Type B pancreatic cell (in vitro differentiated cells): ENCODE results near the gene LEMD1. TPM values are rescaled to one million over a fixed set of nuclear protein-coding genes. Genes with fewer than 3 reads are reported as not detected.
"Not testable (repeated sequence)": the region's sequence is repeated elsewhere in the genome, so short reads cannot be mapped to it uniquely, and the experiment has no call there.

ENCODE experiments used
- DNase-seq: peaks from one replicate; pipeline ENCODE4 v3.0.0; 2021; ENCODE audit warnings: mixed read lengths; ENCODE audit not compliant: unreplicated experiment; ENCODE audit errors: extremely low spot score
- H3K27ac Mint-ChIP-seq: 2 replicates; pipeline ENCODE4 v1.8.0; 2021; ENCODE audit warnings: mild to moderate bottlenecking, mixed read lengths
- H3K27me3 Mint-ChIP-seq: 2 replicates; pipeline ENCODE4 v1.8.0; 2021; ENCODE audit warnings: mixed read lengths
- H3K36me3 Mint-ChIP-seq: 2 replicates; pipeline ENCODE4 v1.8.0; 2021; ENCODE audit warnings: mixed read lengths
- H3K4me1 Mint-ChIP-seq: one replicate; pipeline ENCODE4 v1.8.0; 2021; ENCODE audit warnings: mixed read lengths; ENCODE audit not compliant: unreplicated experiment
- H3K4me3 Mint-ChIP-seq: 2 replicates; pipeline ENCODE4 v1.8.0; 2021; ENCODE audit warnings: mild to moderate bottlenecking, mixed read lengths
- H3K9me3 Mint-ChIP-seq: 2 replicates; pipeline ENCODE4 v1.8.0; 2021; ENCODE audit warnings: mixed read lengths
- total RNA-seq: library from RNA; stranded (reverse); gene quantifications from 2 replicates; pipeline ENCODE4 v1.2.1, GENCODE V29; 2021; ENCODE audit warnings: low replicate concordance
- TF ChIP-seq, protein P1 (sequence below): fragments of 200-600 bp; sonication (generic); conservative IDR thresholded peaks from 2 replicates; pipeline ENCODE4 v1.5.0; 2021; ENCODE audit warnings: antibody characterized with exemption, mild to moderate bottlenecking

Gene LEMD1
- total RNA-seq, 1 donor from 2014 or later: 5.5 TPM

DNA sequence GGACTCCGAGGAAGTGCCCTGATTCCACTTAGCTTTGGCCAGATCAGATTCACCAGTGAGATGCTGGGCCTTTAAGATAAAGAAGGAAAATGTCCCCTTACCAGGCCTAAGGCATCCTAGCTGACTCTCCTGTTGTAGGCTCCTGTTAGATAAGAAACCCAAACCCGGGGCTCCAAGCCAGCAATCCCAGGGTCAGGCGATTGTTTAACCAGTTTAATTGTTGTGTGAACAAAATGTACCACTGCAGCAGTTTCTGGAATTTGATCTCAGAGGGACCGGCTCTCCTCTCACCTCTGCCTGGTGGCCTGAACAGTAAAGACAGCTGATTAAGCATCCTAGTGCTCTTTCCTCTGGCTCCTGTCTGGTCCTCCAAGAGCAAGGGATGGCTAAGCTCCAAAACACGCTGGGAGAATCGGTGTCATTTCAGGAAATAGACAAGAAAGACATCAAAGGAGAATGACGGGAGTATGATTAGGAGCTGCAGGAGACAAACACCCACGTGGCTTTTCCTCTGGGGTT lies 55.9 kb downstream of the LEMD1 start:
- peaks cover 15% of the 10 kb centered on the region for H3K4me1 Mint-ChIP-seq
- TF ChIP-seq, protein P1, sequence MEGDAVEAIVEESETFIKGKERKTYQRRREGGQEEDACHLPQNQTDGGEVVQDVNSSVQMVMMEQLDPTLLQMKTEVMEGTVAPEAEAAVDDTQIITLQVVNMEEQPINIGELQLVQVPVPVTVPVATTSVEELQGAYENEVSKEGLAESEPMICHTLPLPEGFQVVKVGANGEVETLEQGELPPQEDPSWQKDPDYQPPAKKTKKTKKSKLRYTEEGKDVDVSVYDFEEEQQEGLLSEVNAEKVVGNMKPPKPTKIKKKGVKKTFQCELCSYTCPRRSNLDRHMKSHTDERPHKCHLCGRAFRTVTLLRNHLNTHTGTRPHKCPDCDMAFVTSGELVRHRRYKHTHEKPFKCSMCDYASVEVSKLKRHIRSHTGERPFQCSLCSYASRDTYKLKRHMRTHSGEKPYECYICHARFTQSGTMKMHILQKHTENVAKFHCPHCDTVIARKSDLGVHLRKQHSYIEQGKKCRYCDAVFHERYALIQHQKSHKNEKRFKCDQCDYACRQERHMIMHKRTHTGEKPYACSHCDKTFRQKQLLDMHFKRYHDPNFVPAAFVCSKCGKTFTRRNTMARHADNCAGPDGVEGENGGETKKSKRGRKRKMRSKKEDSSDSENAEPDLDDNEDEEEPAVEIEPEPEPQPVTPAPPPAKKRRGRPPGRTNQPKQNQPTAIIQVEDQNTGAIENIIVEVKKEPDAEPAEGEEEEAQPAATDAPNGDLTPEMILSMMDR: no peak
- DNase-seq: no peak
- H3K36me3 Mint-ChIP-seq: no peaks in the 10 kb centered on the region
- H3K27me3 Mint-ChIP-seq: peaks cover 8% of the 10 kb centered on the region
- H3K4me3 Mint-ChIP-seq: no peak overlapping the region
- H3K9me3 Mint-ChIP-seq: no peaks in the 10 kb centered on the region
- no peak overlapping the region for H3K27ac Mint-ChIP-seq

DNA sequence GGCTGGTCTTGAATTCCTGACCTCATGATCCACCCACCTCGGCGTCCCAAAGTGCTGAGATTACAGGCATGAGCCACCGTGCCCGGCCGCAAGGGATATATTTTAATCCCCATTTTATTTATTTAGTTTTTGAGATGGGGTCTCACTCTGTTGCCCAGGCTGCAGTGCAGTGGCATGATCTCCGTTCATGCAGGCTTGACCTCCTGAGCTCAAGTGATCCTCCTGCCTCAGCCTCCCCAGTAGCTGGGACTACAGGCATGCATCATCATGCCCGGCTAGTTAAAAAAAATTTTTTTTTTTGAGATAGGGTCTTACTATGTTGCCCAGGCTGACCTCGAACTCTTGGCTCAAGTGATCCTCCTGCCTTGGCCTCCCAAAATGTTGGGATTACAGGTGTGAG lies 56.8 kb downstream of the LEMD1 start:
- H3K36me3 Mint-ChIP-seq, H3K27ac Mint-ChIP-seq: not testable (repeated sequence)
- H3K4me1 Mint-ChIP-seq: peaks cover 18% of the 10 kb centered on the region

DNA sequence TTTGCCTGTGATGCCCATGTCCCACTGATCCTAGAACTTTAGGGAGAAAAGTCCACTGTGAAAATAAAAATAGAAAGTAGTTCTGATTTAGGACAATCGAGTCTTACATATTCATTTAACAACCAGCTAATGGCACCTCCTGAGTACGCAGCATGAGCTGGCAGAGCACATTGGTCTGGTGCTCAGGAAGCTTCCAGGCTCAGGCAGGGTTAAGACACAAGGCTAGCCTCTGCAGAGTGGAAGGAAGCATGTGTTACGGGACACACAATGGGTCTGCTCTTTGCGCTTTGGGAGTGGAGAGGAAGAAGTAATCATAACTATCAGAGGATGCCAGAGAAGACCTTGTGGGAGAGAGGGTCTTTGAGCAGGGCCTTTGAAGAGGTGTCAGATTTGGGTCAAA lies 61.0 kb downstream of the LEMD1 start:
- H3K27me3 Mint-ChIP-seq: peaks cover 17% of the 10 kb centered on the region
- H3K9me3 Mint-ChIP-seq: no peaks in the 10 kb centered on the region
- H3K27ac Mint-ChIP-seq: no peak overlapping the region
- H3K4me3 Mint-ChIP-seq: no peak overlapping the region
- TF ChIP-seq, protein P1: no peak
- H3K4me1 Mint-ChIP-seq: peaks cover 24% of the 10 kb centered on the region
- H3K36me3 Mint-ChIP-seq: no peaks in the 10 kb centered on the region
- DNase-seq: no peak

More for the DNA sequence above, 56.8 kb downstream of the LEMD1 start:
- DNase-seq, H3K4me3 Mint-ChIP-seq, H3K9me3 Mint-ChIP-seq: not testable (repeated sequence)
- peaks cover 15% of the 10 kb centered on the region for H3K27me3 Mint-ChIP-seq

DNA sequence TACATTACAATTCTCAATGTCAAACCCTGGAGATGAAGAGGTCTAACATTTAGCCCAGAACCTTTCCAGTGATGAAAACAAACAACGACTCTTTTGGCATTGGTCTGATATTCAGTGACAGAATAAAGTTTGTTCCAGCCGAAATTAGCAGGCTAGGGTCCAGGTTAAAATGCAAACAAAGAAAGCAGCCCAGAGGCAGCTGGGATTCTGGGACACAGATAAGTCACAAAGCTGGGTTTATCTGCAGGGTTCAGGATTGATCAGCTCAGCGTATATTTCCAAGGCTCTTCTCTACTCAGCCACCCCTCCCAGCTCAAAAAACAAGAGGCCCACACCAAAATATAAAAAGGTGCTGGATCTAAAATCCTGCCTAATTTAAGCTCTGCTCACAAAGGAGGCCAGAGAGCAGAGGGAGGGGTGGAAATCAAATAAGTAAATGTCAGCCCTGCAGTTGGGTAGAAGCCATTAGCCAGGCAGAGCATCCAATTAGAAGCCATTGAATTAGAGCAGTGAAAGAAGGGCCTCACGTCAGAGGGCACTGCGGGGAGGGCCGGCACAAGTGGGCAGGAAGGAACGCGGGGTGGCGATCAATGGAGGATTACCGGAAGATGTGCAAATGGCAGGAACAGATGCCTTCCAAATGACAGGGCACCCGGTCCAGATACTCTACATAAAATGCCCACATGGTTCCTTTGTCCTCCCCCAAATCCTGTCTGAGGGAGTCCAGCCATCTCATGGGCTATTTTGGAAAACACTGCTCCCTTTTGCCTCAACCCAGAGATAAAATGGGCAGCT lies 61.9 kb downstream of the LEMD1 start:
- peaks cover 17% of the 10 kb centered on the region for H3K27me3 Mint-ChIP-seq
- H3K27ac Mint-ChIP-seq: no peak overlapping the region
- no peaks in the 10 kb centered on the region for H3K9me3 Mint-ChIP-seq
- no peak overlapping the region for H3K4me3 Mint-ChIP-seq
- no peaks in the 10 kb centered on the region for H3K36me3 Mint-ChIP-seq
- TF ChIP-seq, protein P1: no peak
- DNase-seq: no peak
- H3K4me1 Mint-ChIP-seq: peaks cover 24% of the 10 kb centered on the region

DNA sequence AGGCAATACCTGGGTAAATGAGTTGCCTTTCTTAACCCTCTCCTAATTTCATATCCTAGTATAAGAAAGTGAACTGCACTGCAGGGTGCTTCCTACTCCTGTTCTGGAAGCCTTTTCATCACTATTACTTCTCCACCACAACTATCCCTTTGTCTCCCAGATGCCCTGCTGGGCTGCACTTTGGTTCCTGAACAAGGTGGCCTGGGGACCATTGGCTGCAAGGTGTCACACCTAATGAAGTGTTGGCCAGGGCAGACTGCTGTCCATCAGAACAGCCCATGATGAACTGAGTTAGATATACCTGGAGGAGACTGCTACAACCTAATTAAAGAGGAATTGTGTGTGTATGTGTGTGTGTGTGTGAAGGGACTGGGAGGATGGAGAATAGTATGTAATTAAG lies 63.3 kb downstream of the LEMD1 start:
- Mint-ChIP-seq H3K4me1 (peaks cover 31% of the 10 kb centered on the region), H3K27ac (no peak overlapping the region), H3K36me3 (no peaks in the 10 kb centered on the region), H3K27me3 (peaks cover 17% of the 10 kb centered on the region), H3K9me3 (no peaks in the 10 kb centered on the region), H3K4me3 (no peak overlapping the region)
- no peak for DNase-seq
- TF ChIP-seq, protein P1: no peak

DNA sequence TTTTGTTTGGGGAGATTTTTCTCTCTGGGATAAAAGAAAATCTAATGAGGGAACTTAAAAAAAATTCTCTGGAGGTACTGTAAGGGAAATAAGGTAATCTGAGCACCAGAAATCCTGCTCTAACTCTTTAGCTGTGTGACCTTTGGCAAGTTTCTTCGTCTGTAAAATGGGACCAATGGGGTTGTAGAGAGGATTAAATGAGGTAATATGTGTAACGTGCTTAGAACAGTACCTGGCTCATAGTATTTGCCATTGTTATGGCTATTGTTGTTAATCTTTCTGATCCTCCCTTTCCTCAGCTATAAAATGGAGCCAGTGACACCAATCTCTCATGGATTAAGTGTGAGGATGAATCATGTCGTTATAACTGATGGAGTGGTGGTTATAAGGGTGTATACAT lies 64.3 kb downstream of the LEMD1 start:
- Mint-ChIP-seq H3K9me3 (no peaks in the 10 kb centered on the region), H3K36me3 (no peaks in the 10 kb centered on the region), H3K4me3 (no peak overlapping the region), H3K4me1 (peaks cover 34% of the 10 kb centered on the region), H3K27ac (no peak overlapping the region), H3K27me3 (peaks cover 17% of the 10 kb centered on the region)
- TF ChIP-seq, protein P1: no peak
- DNase-seq: no peak
